IPS DF 4.7 (cell line): ENCODE measurements around the gene SPAG17.
A peak's percentile ranks its signal among the peaks of the same experiment; 100 is the strongest.

ENCODE experiments used
- DNase-seq: peaks from one replicate; pipeline ENCODE4 v3.0.0-alpha.2; 2013; ENCODE audit warnings: low spot score; ENCODE audit errors: extremely low read depth

The SPAG17 gene

GRCh38 chr1:118169016-118169415 is 16.0 kb downstream of the SPAG17 start:
- DNase-seq: no peak

- no peak for DNase-seq
Observed at GRCh38 chr1:118160806-118161205, 24.2 kb downstream of the SPAG17 start.

GRCh38 chr1:118159569-118159968 is 25.5 kb downstream of the SPAG17 start:
- DNase-seq: no peak

- DNase-seq: no peak
Observed at GRCh38 chr1:118158924-118159323, 26.1 kb downstream of the SPAG17 start.

- DNase-seq: no peak
Observed at GRCh38 chr1:118157506-118157905, 27.5 kb downstream of the SPAG17 start.

GRCh38 chr1:118155106-118155505 is 29.9 kb downstream of the SPAG17 start:
- DNase-seq: no peak

- DNase-seq: no peak
Observed at GRCh38 chr1:118154220-118154619, 30.8 kb downstream of the SPAG17 start.

GRCh38 chr1:118151312-118151937 is 33.6 kb downstream of the SPAG17 start:
- peak; percentile 38 for DNase-seq

GRCh38 chr1:118149799-118150198 is 35.2 kb downstream of the SPAG17 start:
- no peak for DNase-seq

GRCh38 chr1:118148034-118148433 is 37.0 kb downstream of the SPAG17 start:
- DNase-seq: no peak

GRCh38 chr1:118147522-118147921 is 37.5 kb downstream of the SPAG17 start:
- DNase-seq: no peak

GRCh38 chr1:118145721-118146120 is 39.3 kb downstream of the SPAG17 start:
- no peak for DNase-seq

- DNase-seq: no peak
Observed at GRCh38 chr1:118144684-118145083, 40.3 kb downstream of the SPAG17 start.

- DNase-seq: no peak
Observed at GRCh38 chr1:118143831-118144230, 41.2 kb downstream of the SPAG17 start.

- no peak for DNase-seq
Observed at GRCh38 chr1:118143121-118143520, 41.9 kb downstream of the SPAG17 start.

- no peak for DNase-seq
Observed at GRCh38 chr1:118142546-118142945, 42.5 kb downstream of the SPAG17 start.

- DNase-seq: no peak
Observed at GRCh38 chr1:118137900-118138299, 47.1 kb downstream of the SPAG17 start.

GRCh38 chr1:118136187-118136941 is 48.7 kb downstream of the SPAG17 start:
- no peak for DNase-seq

GRCh38 chr1:118132000-118132399 is 53.0 kb downstream of the SPAG17 start:
- no peak for DNase-seq

- no peak for DNase-seq
Observed at GRCh38 chr1:118128761-118129160, 56.3 kb downstream of the SPAG17 start.

GRCh38 chr1:118124064-118124463 is 61.0 kb downstream of the SPAG17 start:
- DNase-seq: no peak

GRCh38 chr1:118123116-118123839 is 61.8 kb downstream of the SPAG17 start:
- no peak for DNase-seq
